ENCODE results near the gene NEDD4L. TPM values are rescaled to one million over a fixed set of nuclear protein-coding genes. Genes with fewer than 3 reads are reported as not detected.

The NEDD4L gene
- total RNA-seq, 4 donors from 2014 or later, result 22.7 to 39.9 (median 34.7) TPM

DNA sequence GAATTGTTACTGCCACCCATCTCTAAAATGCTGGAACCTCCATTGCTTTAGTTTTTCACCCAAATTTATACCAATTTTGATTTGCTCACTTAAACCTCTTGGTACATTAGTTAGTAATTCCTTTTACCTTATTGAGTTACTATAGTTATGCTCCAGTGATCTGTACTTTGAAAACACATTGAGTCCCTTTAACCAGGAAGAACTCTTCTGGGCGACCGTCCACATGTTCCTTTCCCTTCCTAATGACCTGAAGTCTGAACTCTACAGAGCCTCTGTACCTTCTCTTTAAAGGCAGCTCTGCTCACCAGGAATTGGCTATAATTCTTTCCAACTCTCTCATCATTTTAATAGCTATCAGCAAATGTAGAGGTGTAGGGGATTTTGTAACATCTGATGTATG lies 290.0 kb downstream of the NEDD4L start:
- no peaks in the 10 kb centered on the region for H3K9me3 ChIP-seq
- no peak overlapping the region for H3K4me3 ChIP-seq
- 90% methylated on average over 2 of the region's 2 CpGs for WGBS
- H3K36me3 ChIP-seq, result peaks cover 0 to 27% (median 14%) of the 10 kb centered on the region in 4 donors
- H3K27ac ChIP-seq (replicated peaks in 1 of 4), result no peak overlapping the region
- H3K27me3 ChIP-seq, result no peaks in the 10 kb centered on the region
- TF ChIP-seq EP300 (IDR thresholded peaks at IDR 0.05), result no peak
- TF ChIP-seq POLR2A (IDR thresholded peaks at IDR 0.05; ENCODE audit: low read depth), result no peak
- H3K4me1 ChIP-seq, result peaks cover 18 to 25% (median 23%) of the 10 kb centered on the region in 4 donors
- intact Hi-C loops (cut with DNase I), result no loop called here
- no peak for DNase-seq (ENCODE audit: extremely low spot score)

DNA sequence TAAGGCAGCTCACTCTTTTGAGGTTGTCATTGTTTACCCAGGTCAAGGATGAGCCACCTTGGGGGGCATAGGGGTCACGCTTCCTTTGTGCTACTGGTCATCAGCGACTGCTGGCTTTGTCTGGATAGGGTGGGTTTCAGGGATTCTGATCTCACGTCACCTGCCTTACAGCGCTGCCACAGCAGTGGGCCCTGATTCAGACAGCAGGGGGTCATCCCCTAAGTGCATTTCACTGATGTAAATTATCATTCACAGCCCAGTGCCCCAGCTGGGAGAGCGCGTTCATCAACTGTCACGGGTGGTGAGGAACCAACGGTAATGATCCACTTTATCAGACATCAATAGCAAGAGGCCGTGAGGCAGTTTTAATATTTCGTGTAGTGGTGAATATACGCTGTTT lies 291.2 kb downstream of the NEDD4L start:
- intact Hi-C loops (cut with DNase I), result no loop called here
- TF ChIP-seq EP300 (IDR thresholded peaks at IDR 0.05), result no peak
- TF ChIP-seq POLR2AphosphoS5 (IDR thresholded peaks at IDR 0.05), result no peak
- TF ChIP-seq, protein P1, sequence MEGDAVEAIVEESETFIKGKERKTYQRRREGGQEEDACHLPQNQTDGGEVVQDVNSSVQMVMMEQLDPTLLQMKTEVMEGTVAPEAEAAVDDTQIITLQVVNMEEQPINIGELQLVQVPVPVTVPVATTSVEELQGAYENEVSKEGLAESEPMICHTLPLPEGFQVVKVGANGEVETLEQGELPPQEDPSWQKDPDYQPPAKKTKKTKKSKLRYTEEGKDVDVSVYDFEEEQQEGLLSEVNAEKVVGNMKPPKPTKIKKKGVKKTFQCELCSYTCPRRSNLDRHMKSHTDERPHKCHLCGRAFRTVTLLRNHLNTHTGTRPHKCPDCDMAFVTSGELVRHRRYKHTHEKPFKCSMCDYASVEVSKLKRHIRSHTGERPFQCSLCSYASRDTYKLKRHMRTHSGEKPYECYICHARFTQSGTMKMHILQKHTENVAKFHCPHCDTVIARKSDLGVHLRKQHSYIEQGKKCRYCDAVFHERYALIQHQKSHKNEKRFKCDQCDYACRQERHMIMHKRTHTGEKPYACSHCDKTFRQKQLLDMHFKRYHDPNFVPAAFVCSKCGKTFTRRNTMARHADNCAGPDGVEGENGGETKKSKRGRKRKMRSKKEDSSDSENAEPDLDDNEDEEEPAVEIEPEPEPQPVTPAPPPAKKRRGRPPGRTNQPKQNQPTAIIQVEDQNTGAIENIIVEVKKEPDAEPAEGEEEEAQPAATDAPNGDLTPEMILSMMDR (IDR thresholded peaks at IDR 0.05), result no peak
- TF ChIP-seq POLR2A (IDR thresholded peaks at IDR 0.05; ENCODE audit: low read depth), result no peak
- Histone ChIP-seq H3K9me3 (no peaks in the 10 kb centered on the region), H3K27ac (replicated peaks in 1 of 4) (no peak overlapping the region), H3K4me1 (peaks cover 23 to 32% (median 26%) of the 10 kb centered on the region in 4 donors), H3K36me3 (peaks cover 0 to 20% (median 11%) of the 10 kb centered on the region in 4 donors), H3K27me3 (no peaks in the 10 kb centered on the region), H3K4me3 (no peak overlapping the region)
- DNase-seq (ENCODE audit: extremely low spot score), result no peak
- WGBS, result 93% methylated on average over 11 of the region's 11 CpGs

DNA sequence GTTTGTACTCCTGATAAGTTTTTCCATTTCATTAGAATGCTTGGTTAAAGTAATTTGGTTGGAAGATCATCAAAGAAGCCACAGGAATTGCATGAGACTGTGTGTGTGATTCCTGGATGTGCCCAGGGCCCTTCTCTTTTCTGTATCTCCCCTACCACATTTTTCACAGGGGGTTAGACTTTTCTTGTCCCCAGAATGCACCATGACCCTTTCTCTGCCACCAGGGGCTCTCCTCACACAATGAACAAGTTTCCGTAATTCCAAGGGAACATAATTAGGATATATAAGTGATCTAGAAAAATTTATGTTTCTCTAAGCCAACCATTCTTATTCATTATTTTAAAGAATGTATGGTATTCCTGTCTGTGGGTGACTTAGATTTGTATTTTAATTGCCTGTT lies 291.8 kb downstream of the NEDD4L start:
- Histone ChIP-seq H3K9me3 (no peaks in the 10 kb centered on the region), H3K27ac (replicated peaks in 1 of 4) (no peak overlapping the region), H3K4me3 (no peak overlapping the region), H3K36me3 (peaks cover 0 to 14% (median 8%) of the 10 kb centered on the region in 4 donors), H3K4me1 (peaks cover 23 to 32% (median 26%) of the 10 kb centered on the region in 4 donors), H3K27me3 (no peaks in the 10 kb centered on the region)
- intact Hi-C loops (cut with DNase I), result no loop called here
- TF ChIP-seq, protein P1 (IDR thresholded peaks at IDR 0.05), result peak in 1 of 3 experiments; percentile 17
- no peak for TF ChIP-seq POLR2A (IDR thresholded peaks at IDR 0.05; ENCODE audit: low read depth)
- no peak for DNase-seq (ENCODE audit: extremely low spot score)
- WGBS, result 88% methylated on average over 1 of the region's 1 CpG

DNA sequence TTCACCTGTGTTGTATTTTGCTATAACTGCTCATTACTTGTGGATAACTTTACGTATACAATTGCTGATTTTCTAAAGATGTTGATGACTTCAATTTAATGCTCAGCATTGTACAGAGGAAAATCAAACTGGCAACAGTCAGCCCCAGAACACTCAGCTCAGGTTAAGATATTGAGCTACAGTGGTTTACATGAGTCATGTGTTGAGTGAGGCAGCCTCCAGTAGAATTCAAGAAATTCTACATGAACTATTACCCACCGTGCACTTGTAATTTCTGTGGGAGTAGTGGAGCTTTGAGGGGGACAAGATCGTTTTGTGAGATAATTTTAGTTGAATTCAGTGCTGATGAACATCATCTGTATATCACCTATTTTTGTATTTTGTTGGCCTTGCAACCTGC lies 292.6 kb downstream of the NEDD4L start:
- peaks cover 0 to 14% (median under 1%) of the 10 kb centered on the region in 4 donors for H3K36me3 ChIP-seq
- TF ChIP-seq EP300 (IDR thresholded peaks at IDR 0.05) (no peak), POLR2A (IDR thresholded peaks at IDR 0.05; ENCODE audit: low read depth) (no peak), POLR2AphosphoS5 (IDR thresholded peaks at IDR 0.05) (no peak)
- TF ChIP-seq, protein P1 (IDR thresholded peaks at IDR 0.05), result no peak
- H3K4me3 ChIP-seq, result no peak overlapping the region
- H3K27me3 ChIP-seq, result no peaks in the 10 kb centered on the region
- peaks cover 23 to 32% (median 26%) of the 10 kb centered on the region in 4 donors for H3K4me1 ChIP-seq
- H3K27ac ChIP-seq (replicated peaks in 1 of 4), result peak overlapping the region in 1 of 4 donors; percentile 64
- no peaks in the 10 kb centered on the region for H3K9me3 ChIP-seq
- intact Hi-C loops (cut with DNase I), result no loop called here
- 69% methylated on average over 3 of the region's 3 CpGs for WGBS
- DNase-seq (ENCODE audit: extremely low spot score), result no peak

DNA sequence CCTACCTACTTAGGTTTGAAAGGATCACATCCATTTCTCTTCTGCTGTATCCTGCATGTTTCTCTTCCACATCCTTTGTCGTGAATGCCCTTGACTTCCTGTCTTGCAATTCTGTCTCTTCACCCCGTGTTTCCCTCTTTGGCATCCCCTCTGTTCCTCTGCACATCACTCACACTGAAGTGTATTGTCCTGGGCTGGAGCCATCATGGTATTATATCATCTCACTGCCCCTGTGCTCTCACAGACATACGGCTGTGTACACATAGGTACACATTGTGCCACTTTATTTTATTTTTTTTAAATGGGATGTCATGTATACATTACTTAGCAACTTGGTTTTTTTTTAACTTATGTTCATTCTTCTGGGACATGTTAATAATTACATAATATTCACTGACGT lies 293.3 kb downstream of the NEDD4L start:
- Histone ChIP-seq H3K9me3 (no peaks in the 10 kb centered on the region), H3K4me1 (peaks cover 23 to 32% (median 26%) of the 10 kb centered on the region in 4 donors), H3K27me3 (no peaks in the 10 kb centered on the region), H3K4me3 (no peak overlapping the region), H3K27ac (replicated peaks in 1 of 4) (peak overlapping the region; percentile 20 to 64 (median 40)), H3K36me3 (peaks cover 0 to 14% (median 0%) of the 10 kb centered on the region in 4 donors)
- no peak for DNase-seq (ENCODE audit: extremely low spot score)
- TF ChIP-seq POLR2A (IDR thresholded peaks at IDR 0.05; ENCODE audit: low read depth) (no peak), POLR2AphosphoS5 (IDR thresholded peaks at IDR 0.05) (no peak), EP300 (IDR thresholded peaks at IDR 0.05) (no peak)
- TF ChIP-seq, protein P1 (IDR thresholded peaks at IDR 0.05), result no peak
- WGBS, result 40% methylated on average over 4 of the region's 4 CpGs
- intact Hi-C loops (cut with DNase I), result no loop called here

Measured in esophagus muscularis mucosa (tissue), 4 donors.